HuH-7.5 (cell line): ENCODE measurements around the gene CLCA1.

ENCODE experiments used
- DNase-seq: peaks from one replicate; pipeline ENCODE4 v3.0.0; 2011; ENCODE audit warnings: low spot score

Gene CLCA1

GRCh38 chr1:86503406-86504136 lies 34.8 kb downstream of the CLCA1 start:
- DNase-seq, result no peak

GRCh38 chr1:86504137-86504479 lies 35.4 kb downstream of the CLCA1 start:
- no peak for DNase-seq

GRCh38 chr1:86504895-86505563 lies 36.3 kb downstream of the CLCA1 start:
- no peak for DNase-seq

GRCh38 chr1:86505564-86505902 lies 36.8 kb downstream of the CLCA1 start:
- no peak for DNase-seq

- no peak for DNase-seq
Measured at GRCh38 chr1:86507935-86508582, 39.3 kb downstream of the CLCA1 start.

- no peak for DNase-seq
Measured at GRCh38 chr1:86508583-86508969, 39.8 kb downstream of the CLCA1 start.

- peak; percentile 32 for DNase-seq
Measured at GRCh38 chr1:86515597-86515996, 46.9 kb downstream of the CLCA1 start.

GRCh38 chr1:86516335-86516734 lies 47.6 kb downstream of the CLCA1 start:
- no peak for DNase-seq

GRCh38 chr1:86517336-86517735 lies 48.6 kb downstream of the CLCA1 start:
- DNase-seq, result no peak

- DNase-seq, result no peak
Measured at GRCh38 chr1:86520789-86521521, 52.2 kb downstream of the CLCA1 start.

- DNase-seq, result no peak
Measured at GRCh38 chr1:86521522-86521891, 52.8 kb downstream of the CLCA1 start.

GRCh38 chr1:86522240-86522639 lies 53.5 kb downstream of the CLCA1 start:
- no peak for DNase-seq

GRCh38 chr1:86523670-86524354 lies 55.1 kb downstream of the CLCA1 start:
- no peak for DNase-seq

GRCh38 chr1:86527306-86527705 lies 58.6 kb downstream of the CLCA1 start:
- no peak for DNase-seq

GRCh38 chr1:86530211-86530845 lies 61.6 kb downstream of the CLCA1 start:
- DNase-seq, result no peak

GRCh38 chr1:86537928-86538695 lies 69.4 kb downstream of the CLCA1 start:
- no peak for DNase-seq

- no peak for DNase-seq
Measured at GRCh38 chr1:86538775-86539174, 70.0 kb downstream of the CLCA1 start.

GRCh38 chr1:86541859-86542258 lies 73.1 kb downstream of the CLCA1 start:
- no peak for DNase-seq

- DNase-seq, result no peak
Measured at GRCh38 chr1:86542631-86543030, 73.9 kb downstream of the CLCA1 start.

- DNase-seq, result no peak
Measured at GRCh38 chr1:86546787-86547221, 78.1 kb downstream of the CLCA1 start, which contains the start of gene CLCA4. CLCA4 (plus strand) TSS chr1:86547078; CDS start chr1:86547120, 42 bp downstream.

- DNase-seq, result no peak
Measured at GRCh38 chr1:86548839-86549238, 80.1 kb downstream of the CLCA1 start.
